ENCODE data around the gene CHCHD6. TPM values are rescaled to one million over a fixed set of nuclear protein-coding genes. Genes with fewer than 3 reads are reported as not detected.

The CHCHD6 gene
- total and polyA plus RNA-seq, 4 donors: 2.0 to 5.1 (median 3.9) TPM

- TF ChIP-seq MAX (IDR thresholded peaks at IDR 0.05) (no peak), RAD21 (IDR thresholded peaks at IDR 0.05) (no peak), EGR1 (IDR thresholded peaks at IDR 0.05; ENCODE audit: low read depth in 2 of 2) (no peak), NR2F2 (IDR thresholded peaks at IDR 0.05) (no peak)
Observed at GRCh38 chr3:126671521-126671920, 32.5 kb upstream of the CHCHD6 start (continued).

GRCh38 chr3:126672340-126672739 is 31.7 kb upstream of the CHCHD6 start:
- peaks cover 0 to 4% (median 0%) of the 10 kb centered on the region in 4 donors for H3K9me3 ChIP-seq (ENCODE audit: control insufficient read depth in 4 of 4, low read length in 3 of 4)
- H3K9ac ChIP-seq (ENCODE audit: low read depth in 1 of 2, low read length in 2 of 2): no peak overlapping the region
- H3K36me3 ChIP-seq (ENCODE audit: control insufficient read depth in 4 of 4, insufficient read depth in 3 of 4, low read depth in 1 of 4, low read length in 3 of 4): no peaks in the 10 kb centered on the region
- no peak overlapping the region for H3K4me3 ChIP-seq (ENCODE audit: low read depth in 1 of 3, low read length in 3 of 3)
- TF ChIP-seq HNF4G (IDR thresholded peaks at IDR 0.05) (no peak), SP1 (IDR thresholded peaks at IDR 0.05) (no peak), NR2F2 (IDR thresholded peaks at IDR 0.05) (no peak), REST (IDR thresholded peaks at IDR 0.05) (no peak), RAD21 (IDR thresholded peaks at IDR 0.05) (no peak), EGR1 (IDR thresholded peaks at IDR 0.05; ENCODE audit: low read depth in 2 of 2) (no peak), JUND (IDR thresholded peaks at IDR 0.05) (no peak), MAX (IDR thresholded peaks at IDR 0.05) (no peak), HNF4A (conservative IDR thresholded peaks at IDR 0.05) (no peak), CTCF (IDR thresholded peaks at IDR 0.05; ENCODE audit: low read depth, low read length, missing input control) (no peak), ZBTB33 (IDR thresholded peaks at IDR 0.05) (no peak), ATF3 (IDR thresholded peaks at IDR 0.05) (no peak), FOXA2 (IDR thresholded peaks at IDR 0.05) (no peak), TAF1 (conservative IDR thresholded peaks at IDR 0.05) (no peak), FOXA1 (IDR thresholded peaks at IDR 0.05) (no peak), RXRA (IDR thresholded peaks at IDR 0.05) (no peak)
- no peaks in the 10 kb centered on the region for H3K27me3 ChIP-seq (ENCODE audit: control insufficient read depth in 4 of 4, insufficient read depth in 4 of 4, low read length in 3 of 4)
- H3K27ac ChIP-seq (ENCODE audit: low read depth in 1 of 2, low read length in 2 of 2): no peak overlapping the region
- 85% methylated on average over 7 of the region's 7 CpGs for WGBS
- H3K4me1 ChIP-seq (ENCODE audit: control insufficient read depth in 4 of 4, insufficient read depth in 4 of 4, low read length in 3 of 4): no peaks in the 10 kb centered on the region
- DNase-seq (ENCODE audit: low spot score): no peak

All from liver (tissue), 9 donors.